ENCODE measurements around the gene SLC4A1. TPM values are rescaled to one million over a fixed set of nuclear protein-coding genes. Genes with fewer than 3 reads are reported as not detected.
"Not testable (repeated sequence)": the region's sequence is repeated elsewhere in the genome, so short reads cannot be mapped to it uniquely, and the experiment has no call there.

The SLC4A1 gene
- total RNA-seq, 4 donors from 2014 or later: 2.4 TPM; not detected in 3

DNA sequence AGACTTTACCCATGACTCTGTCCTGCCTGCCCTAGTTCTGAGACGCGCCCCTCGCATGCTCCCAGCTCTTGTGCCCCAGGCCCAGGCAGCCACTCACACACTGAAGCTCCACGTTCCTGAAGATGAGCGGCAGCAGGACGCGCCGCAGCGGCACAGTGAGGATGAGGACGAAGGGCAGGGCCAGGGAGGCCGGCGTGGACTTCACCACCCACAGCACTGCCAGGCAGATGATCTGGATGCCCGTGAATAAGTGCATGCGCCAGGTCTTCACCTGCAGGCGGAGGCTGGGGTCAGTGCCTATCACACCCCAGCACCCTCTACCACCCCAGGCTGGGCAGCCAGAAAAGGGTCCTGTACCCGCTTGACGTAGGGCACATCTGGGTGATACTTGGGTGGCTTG, 16.9 kb downstream of the SLC4A1 start:
- H3K4me3 ChIP-seq (ENCODE audit: low read depth, poor library complexity, severe bottlenecking): no peak overlapping the region
- intact Hi-C loops (cut with DNase I; ENCODE audit: low total_unique reads): no loop called here
- no peak for DNase-seq (ENCODE audit: low spot score in 2 of 2)
- WGBS, 2 donors: 91 to 92% methylated on average over 12 to 17 of the region's 17 CpGs
- no peak for TF ChIP-seq POLR2A (IDR thresholded peaks at IDR 0.05)
- TF ChIP-seq, protein P1, sequence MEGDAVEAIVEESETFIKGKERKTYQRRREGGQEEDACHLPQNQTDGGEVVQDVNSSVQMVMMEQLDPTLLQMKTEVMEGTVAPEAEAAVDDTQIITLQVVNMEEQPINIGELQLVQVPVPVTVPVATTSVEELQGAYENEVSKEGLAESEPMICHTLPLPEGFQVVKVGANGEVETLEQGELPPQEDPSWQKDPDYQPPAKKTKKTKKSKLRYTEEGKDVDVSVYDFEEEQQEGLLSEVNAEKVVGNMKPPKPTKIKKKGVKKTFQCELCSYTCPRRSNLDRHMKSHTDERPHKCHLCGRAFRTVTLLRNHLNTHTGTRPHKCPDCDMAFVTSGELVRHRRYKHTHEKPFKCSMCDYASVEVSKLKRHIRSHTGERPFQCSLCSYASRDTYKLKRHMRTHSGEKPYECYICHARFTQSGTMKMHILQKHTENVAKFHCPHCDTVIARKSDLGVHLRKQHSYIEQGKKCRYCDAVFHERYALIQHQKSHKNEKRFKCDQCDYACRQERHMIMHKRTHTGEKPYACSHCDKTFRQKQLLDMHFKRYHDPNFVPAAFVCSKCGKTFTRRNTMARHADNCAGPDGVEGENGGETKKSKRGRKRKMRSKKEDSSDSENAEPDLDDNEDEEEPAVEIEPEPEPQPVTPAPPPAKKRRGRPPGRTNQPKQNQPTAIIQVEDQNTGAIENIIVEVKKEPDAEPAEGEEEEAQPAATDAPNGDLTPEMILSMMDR (IDR thresholded peaks at IDR 0.05): no peak

DNA sequence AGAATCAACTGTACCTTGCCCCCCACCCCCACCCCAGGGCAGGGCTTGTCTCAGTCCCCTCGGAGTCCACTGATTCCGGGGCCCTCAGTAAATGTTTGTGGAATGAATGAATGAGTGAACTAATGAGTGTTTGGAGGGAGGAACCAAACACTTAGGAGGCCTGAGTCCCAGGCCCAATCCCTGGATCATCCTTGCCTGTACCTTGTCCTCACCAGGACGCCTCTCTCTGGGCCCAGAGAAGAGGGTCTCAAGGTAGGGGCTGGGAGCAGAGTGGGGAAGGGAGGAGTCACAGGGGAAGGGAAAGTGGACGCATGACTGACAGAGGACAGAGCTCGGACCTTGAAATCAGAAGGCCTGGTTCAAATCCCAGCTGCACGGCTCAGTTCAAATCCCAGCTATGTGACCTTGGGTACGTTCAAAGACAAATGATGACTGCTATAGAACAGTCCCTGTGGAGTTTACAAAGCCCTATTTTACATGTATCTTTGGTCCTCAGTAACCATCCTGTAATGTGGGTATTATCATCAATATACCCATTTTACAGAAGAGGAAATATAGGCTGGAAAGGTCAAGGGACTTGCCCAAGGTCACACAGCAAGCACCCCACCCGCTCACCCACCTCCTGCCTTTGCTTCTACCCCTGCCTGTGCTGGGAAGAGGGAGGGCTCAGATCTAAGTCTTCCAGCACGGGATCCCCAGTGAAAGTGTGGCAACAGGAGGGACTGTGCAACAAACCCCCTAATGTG, 18.3 kb downstream of the SLC4A1 start:
- 88 to 91% methylated on average over 9 of the region's 9 CpGs for WGBS, 2 donors
- intact Hi-C loops (cut with DNase I; ENCODE audit: low total_unique reads): no loop called here
- TF ChIP-seq, protein P1 (IDR thresholded peaks at IDR 0.05): no peak
- TF ChIP-seq POLR2A (IDR thresholded peaks at IDR 0.05): no peak

DNA sequence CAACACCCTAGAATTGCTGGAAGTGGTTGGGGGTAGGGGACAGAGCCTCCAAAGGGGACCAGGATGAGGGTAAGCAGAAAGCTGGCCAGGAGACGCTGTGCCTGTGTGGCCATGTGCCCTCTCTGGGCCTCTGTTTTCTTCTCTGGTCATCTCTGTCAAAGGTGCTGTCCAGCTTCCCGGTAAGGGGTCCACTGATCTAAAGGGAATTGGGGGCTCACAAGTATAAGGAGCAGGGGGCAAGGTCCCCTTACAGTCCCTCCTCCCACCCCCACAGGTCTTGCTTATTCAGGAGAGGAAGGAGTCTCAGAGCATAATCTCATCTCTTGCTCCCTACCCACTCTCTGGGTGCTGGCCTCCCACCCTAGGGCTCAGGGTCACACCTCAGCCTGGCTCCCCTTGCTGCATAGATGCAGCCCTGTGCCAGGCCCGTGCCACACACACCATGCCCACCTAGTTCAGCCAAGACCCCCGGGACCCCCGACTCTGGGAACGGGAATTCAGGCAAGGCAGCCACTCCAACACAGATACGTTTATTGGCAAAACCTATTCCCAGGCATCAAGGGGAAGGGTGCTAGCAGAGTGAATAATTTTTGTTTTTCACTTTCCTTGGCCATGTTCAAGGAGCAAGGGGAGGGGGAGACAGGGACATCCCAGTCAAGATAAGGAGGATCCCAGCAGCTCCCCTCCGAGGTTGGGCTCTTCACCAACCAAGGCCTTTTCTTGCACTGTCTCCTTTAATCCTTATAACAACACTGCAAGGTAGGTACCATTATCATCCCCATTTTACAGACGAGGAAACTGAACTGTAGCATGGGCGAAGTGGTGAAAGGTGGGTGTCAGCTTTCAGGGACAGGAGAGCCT, 19.8 kb downstream of the SLC4A1 start:
- no peak for TF ChIP-seq POLR2A (IDR thresholded peaks at IDR 0.05)
- TF ChIP-seq, protein P1 (IDR thresholded peaks at IDR 0.05): no peak
- no peak overlapping the region for H3K4me3 ChIP-seq (ENCODE audit: low read depth, poor library complexity, severe bottlenecking)
- no peak for DNase-seq (ENCODE audit: low spot score in 2 of 2)
- 85 to 92% methylated on average over 10 of the region's 10 CpGs for WGBS, 2 donors
- intact Hi-C loops (cut with DNase I; ENCODE audit: low total_unique reads): no loop called here

More for the DNA sequence above, 18.3 kb downstream of the SLC4A1 start:
- no peak overlapping the region for H3K4me3 ChIP-seq (ENCODE audit: low read depth, poor library complexity, severe bottlenecking)
- no peak for DNase-seq (ENCODE audit: low spot score in 2 of 2)

DNA sequence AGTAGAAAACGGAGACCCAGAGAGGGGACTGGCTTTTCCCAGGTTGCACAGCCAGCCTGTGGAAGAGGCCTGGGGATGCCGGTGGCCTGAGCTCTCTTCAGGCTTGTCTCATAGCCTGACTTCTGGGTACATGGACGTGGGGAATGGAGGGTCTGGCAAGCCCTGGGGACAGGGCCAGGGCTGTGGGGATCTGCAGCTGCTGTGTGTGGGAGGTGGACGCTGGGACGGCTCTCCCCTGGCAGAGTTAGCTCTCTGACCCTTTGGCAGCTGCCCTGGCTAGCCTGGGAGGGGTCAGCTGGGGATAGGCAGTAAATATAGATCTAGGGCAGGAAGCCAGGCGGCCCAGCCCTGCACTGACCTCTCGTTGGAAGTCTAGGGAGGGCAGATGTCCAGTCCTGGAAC, 20.5 kb downstream of the SLC4A1 start:
- intact Hi-C loops (cut with DNase I; ENCODE audit: low total_unique reads): no loop called here
- no peak for TF ChIP-seq POLR2A (IDR thresholded peaks at IDR 0.05)
- TF ChIP-seq, protein P1 (IDR thresholded peaks at IDR 0.05): no peak
- no peak overlapping the region for H3K4me3 ChIP-seq (ENCODE audit: low read depth, poor library complexity, severe bottlenecking)
- no peak for DNase-seq (ENCODE audit: low spot score in 2 of 2)
- 56 to 64% methylated on average over 7 of the region's 7 CpGs for WGBS, 2 donors

DNA sequence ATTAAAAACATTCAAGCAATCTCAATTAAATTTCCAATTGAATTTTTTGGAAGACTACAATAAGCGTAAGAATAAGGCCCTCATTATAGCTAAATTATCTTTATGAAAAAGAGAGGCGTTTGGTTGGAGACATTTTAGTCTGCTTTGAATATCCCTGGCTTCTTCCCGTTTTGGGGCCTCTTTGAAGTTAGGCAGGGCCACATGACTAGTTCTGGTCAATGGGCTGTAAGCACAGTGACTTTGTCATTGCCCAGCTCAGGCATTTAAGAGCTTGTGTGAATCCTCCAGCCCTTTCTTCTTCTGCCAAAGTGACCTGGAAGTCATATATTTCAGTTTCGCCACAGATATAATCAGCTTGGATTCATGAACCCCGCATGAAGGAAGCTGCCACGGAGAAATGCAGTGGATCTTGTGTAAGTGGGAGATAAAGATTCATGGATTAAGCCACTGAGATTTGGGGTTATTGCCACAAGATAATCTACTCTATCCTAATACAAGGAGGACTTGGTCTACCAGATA, 26.8 kb downstream of the SLC4A1 start:
- H3K4me3 ChIP-seq (ENCODE audit: low read depth, poor library complexity, severe bottlenecking): no peak overlapping the region
- intact Hi-C loops (cut with DNase I; ENCODE audit: low total_unique reads): no loop called here
- WGBS, 2 donors: 60 to 63% methylated on average over 6 of the region's 6 CpGs

DNA sequence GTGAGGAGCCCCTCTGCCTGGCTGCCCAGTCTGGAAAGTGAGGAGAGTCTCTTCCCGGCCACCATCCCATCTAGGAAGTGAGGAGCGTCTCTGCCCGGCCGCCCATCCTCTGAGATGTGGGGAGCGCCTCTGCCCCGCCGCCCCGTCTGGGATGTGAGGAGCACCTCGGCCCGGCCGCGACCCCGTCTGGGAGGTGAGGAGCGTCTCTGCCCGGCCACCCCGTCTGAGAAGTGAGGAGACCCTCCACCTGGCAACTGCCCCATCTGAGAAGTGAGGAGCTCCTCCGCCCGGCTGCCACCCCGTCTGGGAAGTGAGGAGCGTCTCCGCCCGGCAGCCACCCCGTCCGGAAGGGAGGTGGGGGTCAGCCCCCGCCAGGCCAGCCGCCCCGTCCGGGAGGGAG, 30.0 kb downstream of the SLC4A1 start:
- DNase-seq (ENCODE audit: low spot score in 2 of 2); H3K4me3 ChIP-seq (ENCODE audit: low read depth, poor library complexity, severe bottlenecking); intact Hi-C loops (cut with DNase I; ENCODE audit: low total_unique reads): not testable (repeated sequence)
- 80 to 95% methylated on average over 12 to 18 of the region's 28 CpGs for WGBS, 2 donors

More for the DNA sequence above, 26.8 kb downstream of the SLC4A1 start:
- TF ChIP-seq, protein P1 (IDR thresholded peaks at IDR 0.05): no peak
- no peak for TF ChIP-seq POLR2A (IDR thresholded peaks at IDR 0.05)
- DNase-seq (ENCODE audit: low spot score in 2 of 2): no peak
